Posterior vena cava (tissue), 2 donors: Measurements from ENCODE around the gene MICAL3. TPM values are rescaled to one million over a fixed set of nuclear protein-coding genes. Genes with fewer than 3 reads are reported as not detected.

Experiments used
- DNase-seq: peaks from one replicate; pipeline ENCODE4 v3.0.0-alpha.2; 2020; ENCODE audit warnings: low spot score
- intact Hi-C, 2 donors: fragments of 100-400 bp; cut with DNase I; formaldehyde crosslinking; loops; one replicate each; pipeline versions ENCODE4 v1.14.1 to v1.14.2; 2022 to 2023
- total RNA-seq, 2 donors: library from RNA; stranded (reverse); fragmentation: NEBNext Ultra II Directional; extraction: Animal tissue kit (Norgen Biotek cat#: 25700); gene quantifications; one replicate each; pipeline ENCODE4 v1.2.1, GENCODE V29; 2021
- donor health status: DM: yes; HTN: yes; CAD: no.
- donor health status: DM: yes; HTN: yes; CAD: no.

The MICAL3 gene
- total RNA-seq, 2 donors from 2014 or later = 106 to 114 TPM

- intact Hi-C loops = no loop called here
Observed at GRCh38 chr22:17807086-17807485, 217.3 kb downstream of the MICAL3 start.

GRCh38 chr22:17806437-17806836, 217.9 kb downstream of the MICAL3 start:
- intact Hi-C loops = no loop called here

More at GRCh38 chr22:17807086-17807485, 217.3 kb downstream of the MICAL3 start:
- no peak for DNase-seq

GRCh38 chr22:17804331-17805080, 219.9 kb downstream of the MICAL3 start:
- intact Hi-C loops = no loop called here
- no peak for DNase-seq

More at GRCh38 chr22:17806437-17806836, 217.9 kb downstream of the MICAL3 start:
- DNase-seq = no peak

DNA sequence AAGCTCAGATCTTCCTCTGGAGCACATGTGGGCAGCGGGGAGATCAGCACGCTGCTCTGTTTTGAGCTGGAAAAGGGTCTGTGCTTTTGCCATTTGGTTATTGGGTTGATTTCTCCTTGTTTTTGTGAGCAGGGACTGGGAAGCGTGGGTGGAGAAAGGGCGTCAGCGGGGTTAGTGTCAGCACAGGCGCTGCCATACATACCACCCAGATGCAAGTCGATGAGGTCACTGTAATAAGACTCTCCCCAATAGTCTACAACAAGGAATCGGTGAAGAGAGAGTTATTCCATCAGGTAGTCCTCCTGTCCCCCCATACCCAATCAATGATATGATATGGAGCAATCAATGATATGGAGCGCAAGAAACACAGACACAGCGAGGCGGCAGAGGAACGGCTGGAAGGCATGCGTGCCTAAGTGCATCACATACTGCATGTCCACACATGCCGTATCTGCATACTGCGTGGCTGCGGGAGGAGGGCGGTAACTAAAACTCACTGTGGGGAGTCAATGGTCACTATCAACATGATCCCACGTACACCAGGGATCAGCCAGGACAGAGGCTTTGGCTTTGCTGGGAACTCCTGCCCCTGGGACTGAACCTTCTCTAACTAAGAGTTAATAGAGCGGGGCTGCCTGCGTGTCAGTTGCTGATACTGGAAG, 220.6 kb downstream of the MICAL3 start:
- intact Hi-C loops = no loop called here
- no peak for DNase-seq

DNA sequence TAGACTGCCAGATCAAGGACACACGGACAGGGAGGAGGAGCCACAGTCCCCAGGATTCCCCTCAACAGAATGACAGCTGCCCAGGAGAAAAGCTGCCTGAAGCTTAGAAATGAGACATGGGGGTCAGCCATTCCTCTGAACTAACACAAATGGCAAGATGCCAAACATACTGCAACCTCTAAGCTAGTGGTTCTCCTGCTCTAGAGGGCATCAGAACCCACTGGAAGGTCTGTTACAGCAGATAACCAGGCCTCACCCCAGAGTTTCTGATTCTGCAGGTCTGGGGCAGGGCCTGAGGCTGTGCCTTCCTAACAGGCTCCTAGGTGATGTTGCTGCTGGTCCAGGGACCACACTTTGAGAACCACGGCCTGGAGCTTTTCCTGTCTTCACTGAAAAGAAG, 221.5 kb downstream of the MICAL3 start:
- DNase-seq = no peak
- intact Hi-C loops = no loop called here

DNA sequence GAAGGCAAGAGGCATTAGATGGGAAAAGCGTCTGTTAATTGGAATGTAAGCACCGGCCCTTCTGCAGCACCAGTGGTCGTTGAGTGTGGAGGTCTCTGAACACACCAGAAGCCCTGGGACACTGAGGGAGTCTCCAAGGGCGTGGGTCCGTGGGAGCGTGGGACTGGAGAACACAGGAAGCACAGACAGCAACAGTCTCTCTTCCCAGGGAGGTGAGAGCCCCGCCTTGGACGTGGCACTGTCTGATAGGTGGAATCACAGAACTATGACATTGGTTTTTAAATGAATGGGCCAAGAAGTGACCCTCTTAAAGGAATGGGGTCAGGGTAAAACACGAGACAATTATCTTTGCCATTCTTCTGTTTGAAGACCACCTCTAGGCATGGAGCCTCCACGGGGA, 221.9 kb downstream of the MICAL3 start:
- intact Hi-C loops = no loop called here
- DNase-seq = no peak

- no peak for DNase-seq
- intact Hi-C loops = no loop called here
Observed at GRCh38 chr22:17797721-17798559, 226.4 kb downstream of the MICAL3 start.

GRCh38 chr22:17796695-17797094, 227.7 kb downstream of the MICAL3 start:
- intact Hi-C loops = no loop called here
- DNase-seq = no peak

DNA sequence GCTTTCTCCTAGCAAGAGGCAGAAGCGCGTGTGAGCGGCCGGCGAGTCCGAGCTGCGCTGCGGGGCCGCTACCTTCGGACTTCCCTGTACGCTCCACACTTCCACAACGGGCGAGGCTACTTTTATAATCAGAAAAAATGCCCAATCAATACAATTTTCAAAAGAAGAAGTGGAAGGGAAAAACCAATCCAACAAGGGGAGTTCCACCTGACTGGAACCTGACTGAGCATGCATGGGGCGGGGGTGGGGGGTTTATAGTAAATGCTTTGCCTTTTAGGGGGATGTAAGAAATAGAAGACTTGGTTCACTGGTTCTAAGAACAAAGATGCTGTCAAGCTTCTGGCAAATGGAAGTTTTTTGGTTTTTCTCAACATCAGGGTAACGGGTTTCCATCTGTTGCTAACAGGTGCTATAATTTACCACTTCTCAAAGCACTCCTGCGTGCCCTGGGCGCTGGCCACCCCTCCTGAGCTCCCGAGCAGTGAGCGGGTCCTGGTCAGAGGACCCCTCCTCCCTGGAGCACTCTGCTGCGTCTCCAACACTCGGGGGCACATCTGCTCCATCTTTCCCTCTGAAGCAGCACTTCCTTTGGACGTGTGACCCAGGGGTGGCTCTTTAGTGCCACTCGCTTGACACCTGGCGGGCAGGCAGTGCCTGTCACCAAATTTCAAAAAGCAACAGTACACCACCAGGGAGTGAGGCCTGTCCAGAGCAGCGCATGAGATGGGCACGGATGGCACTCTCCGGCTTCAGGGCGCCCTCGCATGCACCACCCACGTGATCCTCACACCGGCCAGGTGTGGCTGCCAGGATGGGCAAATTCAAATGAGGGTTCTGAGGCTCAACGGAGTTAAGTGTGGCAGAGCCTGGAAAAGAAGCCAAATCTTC, 228.5 kb downstream of the MICAL3 start:
- intact Hi-C loops = no loop called here
- DNase-seq = no peak

DNA sequence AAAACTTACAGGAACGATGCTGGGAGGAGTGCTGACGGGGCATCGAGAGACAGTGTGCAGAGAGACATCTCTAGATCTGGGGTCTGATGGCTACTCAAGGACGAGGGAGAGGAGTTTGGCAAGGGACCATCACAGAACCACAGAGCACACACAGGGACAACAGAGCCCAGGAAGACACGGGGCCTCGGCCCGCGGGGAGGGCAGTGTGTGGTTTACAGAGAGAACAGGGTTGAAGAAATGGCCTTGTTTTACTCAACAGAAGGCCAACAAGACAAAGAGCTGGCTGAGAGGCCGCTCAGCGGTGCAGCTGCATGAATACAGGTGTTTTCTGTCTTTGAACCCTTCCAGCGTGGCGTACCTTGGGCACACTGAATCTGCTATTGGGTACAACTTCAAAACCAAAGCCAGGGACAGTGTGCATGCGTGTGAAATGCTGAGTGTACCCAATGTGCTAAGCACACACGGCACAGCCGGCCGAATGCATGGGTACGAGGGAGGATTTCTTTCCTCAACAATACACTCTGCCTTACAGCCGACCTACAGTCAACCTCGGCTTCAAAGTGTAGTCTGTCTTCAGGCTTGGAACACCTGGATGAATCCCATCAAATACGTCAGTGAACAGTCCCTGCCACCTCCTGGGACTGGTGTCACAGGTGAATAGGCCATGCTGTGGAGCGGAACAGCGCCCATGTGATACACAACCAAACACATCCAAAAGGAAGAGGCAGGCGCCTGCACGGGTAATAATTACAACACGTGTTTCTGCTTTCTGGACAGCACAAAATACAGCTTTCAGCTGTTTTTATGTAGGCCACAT, 229.4 kb downstream of the MICAL3 start:
- DNase-seq = no peak
- intact Hi-C loops = no loop called here

- intact Hi-C loops = no loop called here
- DNase-seq = no peak
Observed at GRCh38 chr22:17792854-17793434, 231.4 kb downstream of the MICAL3 start.

- intact Hi-C loops = no loop called here
- no peak for DNase-seq
Observed at GRCh38 chr22:17792299-17792698, 232.1 kb downstream of the MICAL3 start.

- intact Hi-C loops = no loop called here
Observed at GRCh38 chr22:17791196-17791595, 233.2 kb downstream of the MICAL3 start.

GRCh38 chr22:17789379-17790200, 234.8 kb downstream of the MICAL3 start:
- DNase-seq = no peak
- intact Hi-C loops = no loop called here

More at GRCh38 chr22:17791196-17791595, 233.2 kb downstream of the MICAL3 start:
- no peak for DNase-seq

DNA sequence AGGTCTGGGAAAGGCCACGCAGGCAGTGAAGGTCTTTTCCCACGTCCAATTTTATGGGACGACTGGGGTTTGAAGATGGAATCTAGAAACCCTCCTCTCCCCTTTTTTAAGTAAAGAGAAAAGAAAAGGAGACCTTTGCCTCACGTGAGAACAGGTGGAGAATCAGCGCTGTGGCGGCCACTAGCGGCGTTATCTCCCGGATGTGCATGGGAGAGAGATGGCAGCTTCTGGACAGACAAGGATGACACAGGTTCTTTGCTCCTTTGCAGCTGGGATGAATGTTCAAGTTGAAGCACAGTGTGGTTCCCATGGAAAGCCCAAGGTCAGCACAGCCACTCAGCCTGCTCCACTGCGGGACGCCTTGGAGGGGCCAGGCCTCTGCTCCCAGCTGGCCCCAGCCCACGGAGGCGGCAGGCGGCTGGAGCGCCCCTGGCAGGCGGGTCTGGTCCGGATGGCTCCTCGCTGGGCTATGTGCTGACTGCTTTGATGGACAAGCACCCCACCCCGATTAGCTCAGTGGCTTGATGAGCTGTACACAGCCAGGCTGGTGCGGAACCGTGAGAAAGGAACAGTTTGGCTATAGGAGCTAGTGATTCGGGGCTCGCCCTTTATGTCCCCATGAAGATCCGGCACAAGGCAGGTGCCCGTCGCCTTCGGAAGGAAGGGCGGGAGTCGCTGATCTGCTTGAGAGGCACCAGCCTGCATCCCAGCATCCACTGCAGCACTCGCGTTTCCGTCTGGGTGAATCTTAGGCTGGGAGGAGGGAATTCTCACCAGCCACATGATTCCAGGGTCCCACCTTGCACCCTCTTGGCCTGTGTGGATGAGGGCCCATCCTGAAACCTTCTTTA, 235.6 kb downstream of the MICAL3 start:
- DNase-seq = no peak
- intact Hi-C loops = no loop called here

GRCh38 chr22:17787716-17788330, 236.5 kb downstream of the MICAL3 start:
- intact Hi-C loops = no loop called here
- no peak for DNase-seq
